Keratinocyte (primary cell): ENCODE data around the gene FMR1NB. TPM values are rescaled to one million over a fixed set of nuclear protein-coding genes. Genes with fewer than 3 reads are reported as not detected.

Experiments used
- DNase-seq: peaks from one replicate; pipeline ENCODE4 v3.0.0-alpha.2; 2011; ENCODE audit warnings: low read depth, missing footprints, low spot score
- FAIRE-seq: peaks from 2 replicates; lab custom pipeline; 2011; peaks lifted over from hg19 to GRCh38; lab: Jason Lieb, UNC
- H2AFZ ChIP-seq: 2 replicates; pipeline ENCODE4 v1.6.0; 2012; ENCODE audit warnings: low read length, control low read depth, inconsistent platforms; ENCODE audit not compliant: control insufficient read depth
- H3K27ac ChIP-seq: 2 replicates; pipeline ENCODE4 v1.5.1; 2011; ENCODE audit warnings: low read length; ENCODE audit not compliant: control insufficient read depth, insufficient read depth
- H3K27me3 ChIP-seq: 3 replicates; pipeline ENCODE4 v1.6.0; 2011; ENCODE audit warnings: low read length; ENCODE audit not compliant: control insufficient read depth, insufficient read depth; ENCODE audit errors: extremely low read depth
- H3K36me3 ChIP-seq, 2 experiments: 2 replicates in 1 of 2; 3 replicates in 1 of 2; pipeline ENCODE4 v1.5.1; 2011; ENCODE audit warnings: low read length in 2 of 2, mild to moderate bottlenecking in 1 of 2; ENCODE audit not compliant: control insufficient read depth in 2 of 2, insufficient read depth in 2 of 2; ENCODE audit errors: extremely low read depth in 1 of 2
- H3K4me1 ChIP-seq: 3 replicates; pipeline ENCODE4 v1.5.1; 2011; ENCODE audit warnings: low read length; ENCODE audit not compliant: control insufficient read depth, insufficient read depth; ENCODE audit errors: extremely low read depth
- H3K4me2 ChIP-seq: 3 replicates; pipeline ENCODE4 v1.6.0; 2011; ENCODE audit warnings: low read depth, low read length; ENCODE audit not compliant: control insufficient read depth, insufficient read depth; ENCODE audit errors: extremely low read depth
- H3K4me3 ChIP-seq, 3 experiments: fragments of 200-600 bp in 1 of 3; sonication (generic) in 1 of 3; 2 replicates in 2 of 3; 3 replicates in 1 of 3; pipeline ENCODE4 v1.5.1; 2011 to 2016; ENCODE audit warnings: low read length in 3 of 3, mild to moderate bottlenecking in 3 of 3, control low read depth in 2 of 3, inconsistent platforms in 1 of 3, low read depth in 1 of 3, mixed read lengths in 1 of 3, mixed run types in 1 of 3, moderate library complexity in 1 of 3; ENCODE audit not compliant: control insufficient read depth in 2 of 3, insufficient read depth in 2 of 3; ENCODE audit errors: extremely low read depth in 1 of 3
- H3K79me2 ChIP-seq: 2 replicates; pipeline ENCODE4 v1.6.0; 2012; ENCODE audit warnings: low read length; ENCODE audit not compliant: control insufficient read depth, insufficient read depth
- H3K9ac ChIP-seq: 3 replicates; pipeline ENCODE4 v1.6.0; 2011; ENCODE audit warnings: low read length; ENCODE audit not compliant: control insufficient read depth, insufficient read depth; ENCODE audit errors: extremely low read depth
- H3K9me1 ChIP-seq: 3 replicates; pipeline ENCODE4 v1.6.0; 2011; ENCODE audit warnings: low read length; ENCODE audit not compliant: control insufficient read depth, insufficient read depth; ENCODE audit errors: extremely low read depth
- H3K9me3 ChIP-seq: 2 replicates; pipeline ENCODE4 v1.5.1; 2012; ENCODE audit warnings: low read depth, low read length; ENCODE audit not compliant: control insufficient read depth
- H4K20me1 ChIP-seq: 3 replicates; pipeline ENCODE4 v1.6.0; 2011; ENCODE audit warnings: low read length; ENCODE audit not compliant: control insufficient read depth, insufficient read depth; ENCODE audit errors: extremely low read depth
- CTCF ChIP-seq, 3 experiments: IDR thresholded peaks in 1 of 3; conservative IDR thresholded peaks in 1 of 3; optimal IDR thresholded peaks in 1 of 3; 2 replicates in 2 of 3; 3 replicates in 1 of 3; pipeline versions ENCODE3 to v1.5.1; 2011; ENCODE audit warnings: low read length in 3 of 3, mild to moderate bottlenecking in 3 of 3, moderate library complexity in 2 of 3, control low read depth in 1 of 3, inconsistent platforms in 1 of 3; ENCODE audit not compliant: insufficient read depth in 2 of 3; ENCODE audit errors: extremely low read depth in 1 of 3
- EZH2 ChIP-seq: IDR thresholded peaks from one replicate; pipeline ENCODE4 v1.6.1; 2012; ENCODE audit warnings: inconsistent platforms, mild to moderate bottlenecking, low read length, moderate library complexity
- dilution Hi-C: fragments of 300-500 bp; cut with MboI; formaldehyde crosslinking; loops from one replicate; pipeline ENCODE4 v1.7.0; 2020; ENCODE audit warnings: low sequenced_read_pairs; ENCODE audit not compliant: extremely low pct_ligation_motif_present
- polyA plus RNA-seq, 5 experiments: library from polyadenylated mRNA; depleted of rRNA in 3 of 5; stranded (reverse) in 3 of 5; stranded (forward) in 1 of 5; unstranded in 1 of 5; fragments of >200 nt; gene quantifications; 1 replicate in 1 of 5; 2 replicates in 3 of 5; 3 replicates in 1 of 5; pipeline versions ENCODE4 v1.2.1 to v1.2.3, GENCODE V29; 2011 to 2012; ENCODE audit warnings: missing spikeins in 2 of 5, low read depth in 1 of 5, low replicate concordance in 1 of 5

Gene FMR1NB
- polyA plus RNA-seq, 1 donor (not counting 4 experiments of a cell fraction or from before 2014, with no cell fraction given) = not detected

GRCh38 chrX:147958291-147958690, 22.8 kb upstream of the FMR1NB start:
- TF ChIP-seq EZH2 (no peak), CTCF (optimal IDR thresholded peaks at IDR 0.05 in 1 of 3, IDR thresholded peaks at IDR 0.05 in 1 of 3, conservative IDR thresholded peaks at IDR 0.05 in 1 of 3; ENCODE audit: extremely low read depth in 1 of 3, insufficient read depth in 2 of 3, low read length in 3 of 3) (no peak)
- no peaks in the 10 kb centered on the region for H3K9me3 ChIP-seq
- DNase-seq = no peak
- H3K79me2 ChIP-seq = no peaks in the 10 kb centered on the region
- peaks cover 3% of the 10 kb centered on the region for H3K4me1 ChIP-seq
- H3K9ac ChIP-seq = no peak overlapping the region
- H3K4me2 ChIP-seq = no peak overlapping the region
- H3K36me3 ChIP-seq = no peaks in the 10 kb centered on the region
- no peak overlapping the region for H3K4me3 ChIP-seq
- no peaks in the 10 kb centered on the region for H3K27me3 ChIP-seq
- no peak for FAIRE-seq
- no peaks in the 10 kb centered on the region for H4K20me1 ChIP-seq
- dilution Hi-C loops = no loop called here
- H3K9me1 ChIP-seq = no peaks in the 10 kb centered on the region
- no peak overlapping the region for H2AFZ ChIP-seq
- H3K27ac ChIP-seq = no peak overlapping the region

- FAIRE-seq (no peak), DNase-seq (no peak)
- Histone ChIP-seq H3K4me2 (no peak overlapping the region), H4K20me1 (no peaks in the 10 kb centered on the region), H3K27ac (no peak overlapping the region), H3K4me1 (peaks cover 3% of the 10 kb centered on the region), H3K4me3 (no peak overlapping the region), H2AFZ (no peak overlapping the region), H3K27me3 (no peaks in the 10 kb centered on the region), H3K9me1 (no peaks in the 10 kb centered on the region), H3K9me3 (no peaks in the 10 kb centered on the region), H3K79me2 (no peaks in the 10 kb centered on the region), H3K36me3 (no peaks in the 10 kb centered on the region), H3K9ac (no peak overlapping the region)
- TF ChIP-seq CTCF (optimal IDR thresholded peaks at IDR 0.05 in 1 of 3, IDR thresholded peaks at IDR 0.05 in 1 of 3, conservative IDR thresholded peaks at IDR 0.05 in 1 of 3; ENCODE audit: extremely low read depth in 1 of 3, insufficient read depth in 2 of 3, low read length in 3 of 3) = no peak
- no peak for TF ChIP-seq EZH2
- dilution Hi-C loops = no loop called here
These were observed 20.4 kb upstream of the FMR1NB start for GRCh38 chrX:147960722-147961121.
